Stimulated activated CD8-positive, alpha-beta memory T cell treated with anti-CD3 and anti-CD28 coated beads, Interleukin-4, amount 100 ng/mL, for 1 hour (primary cell): Measurements from ENCODE around the gene CDX1.

Experiments
- DNase-seq, 2 donors: peaks; one replicate each; pipeline ENCODE4 v3.0.0-alpha.2; 2020; ENCODE audit warnings: low read depth in 2 of 2, low spot score in 1 of 2

CDX1 gene

GRCh38 chr5:150182774-150183173 lies 16.2 kb downstream of the CDX1 start:
- no peak for DNase-seq

- no peak for DNase-seq
Observed at GRCh38 chr5:150183436-150183835, 16.9 kb downstream of the CDX1 start.

- no peak for DNase-seq
Observed at GRCh38 chr5:150184006-150184405, 17.4 kb downstream of the CDX1 start.

GRCh38 chr5:150184990-150185912 lies 18.7 kb downstream of the CDX1 start:
- DNase-seq = no peak

GRCh38 chr5:150186137-150186536 lies 19.6 kb downstream of the CDX1 start:
- DNase-seq = no peak

GRCh38 chr5:150186897-150187296 lies 20.3 kb downstream of the CDX1 start:
- no peak for DNase-seq

GRCh38 chr5:150188146-150188842 lies 21.7 kb downstream of the CDX1 start:
- DNase-seq = no peak

DNA sequence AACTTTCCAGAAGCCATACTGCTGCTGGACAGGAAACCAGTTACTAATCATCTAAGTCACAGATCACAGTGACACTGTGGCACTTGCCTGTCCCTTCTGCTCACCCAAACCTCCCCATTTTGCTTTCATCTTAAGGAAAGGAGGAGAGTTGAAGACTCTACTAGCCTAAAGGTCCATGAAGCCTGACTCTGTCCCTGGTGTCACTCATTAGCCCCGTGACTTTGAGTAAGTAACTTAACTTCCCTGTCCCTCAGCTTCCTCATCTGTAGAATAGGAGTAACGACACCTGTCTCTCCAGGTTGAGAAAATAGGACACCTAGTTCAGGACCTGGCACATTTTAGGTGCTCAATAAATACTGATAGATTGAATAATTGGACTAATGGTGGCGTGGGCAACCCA lies 22.7 kb downstream of the CDX1 start:
- no peak for DNase-seq

DNA sequence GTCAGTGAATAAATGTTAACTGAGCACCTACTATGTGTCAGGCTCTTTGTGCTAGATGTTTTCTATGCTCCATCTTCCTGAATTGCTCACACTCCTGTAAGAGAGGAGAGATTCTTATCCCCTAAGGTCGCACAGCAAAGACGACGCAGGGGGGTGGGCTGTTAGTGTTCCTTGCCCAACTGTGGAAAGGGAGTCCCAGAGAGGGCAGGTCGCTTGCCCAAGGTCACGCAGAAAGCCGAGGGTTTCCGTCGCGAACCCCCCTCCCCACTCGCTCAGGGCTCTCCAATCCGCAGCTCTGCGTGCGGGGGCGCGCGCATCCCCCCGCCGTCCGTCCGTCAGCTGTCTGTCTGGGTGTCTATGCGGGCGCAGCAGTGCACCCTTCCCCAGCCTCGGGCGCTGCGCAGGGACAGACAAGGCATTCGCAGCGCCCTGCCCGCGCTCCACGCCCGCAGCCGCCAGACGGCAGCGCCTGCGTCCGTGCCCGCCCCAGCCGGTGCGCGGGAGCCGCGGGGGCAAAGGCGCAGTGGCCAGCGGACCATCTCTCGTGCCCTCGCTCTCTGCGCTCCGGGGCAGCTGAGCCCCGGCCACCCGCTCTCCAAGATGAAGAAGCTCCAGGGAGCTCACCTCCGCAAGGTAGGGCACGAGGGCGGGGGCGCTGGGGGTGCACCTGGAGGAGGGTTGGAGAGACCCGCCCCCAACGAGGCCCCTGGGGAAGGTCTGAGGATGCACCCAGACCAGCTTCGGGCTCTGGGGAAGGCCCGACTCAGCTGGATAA lies 23.3 kb downstream of the CDX1 start, which contains the start of gene SLC6A7:
SLC6A7 (plus strand) TSS at position 335 of the 775 bp plus-strand sequence; CDS start at position 601, 266 bp downstream.
- no peak for DNase-seq

DNA sequence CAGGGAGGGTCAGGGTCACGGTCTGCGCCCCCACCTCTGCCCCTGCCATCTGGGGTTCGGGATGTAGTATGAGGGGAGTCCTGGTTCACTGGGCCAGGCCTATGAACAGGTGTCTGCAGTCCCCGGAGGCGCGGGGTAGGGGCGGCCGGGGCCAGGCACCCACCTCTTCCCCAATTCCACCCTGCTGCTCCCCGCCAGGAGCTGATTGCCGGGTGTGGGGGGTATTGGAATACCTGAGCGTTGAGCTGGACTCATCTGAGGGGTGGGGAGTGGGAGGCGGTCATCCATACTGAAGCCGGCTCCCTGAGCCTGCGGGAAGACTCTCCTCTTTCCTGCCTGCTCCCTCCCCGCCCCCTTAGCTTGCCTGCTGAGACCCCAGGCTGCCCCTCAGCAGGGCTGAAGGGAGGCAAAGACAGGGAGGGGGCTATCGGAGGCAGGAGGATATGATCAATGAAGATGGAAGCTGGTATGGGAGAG lies 24.0 kb downstream of the CDX1 start:
- DNase-seq = no peak

- DNase-seq = no peak
Observed at GRCh38 chr5:150190987-150191386, 24.4 kb downstream of the CDX1 start.

DNA sequence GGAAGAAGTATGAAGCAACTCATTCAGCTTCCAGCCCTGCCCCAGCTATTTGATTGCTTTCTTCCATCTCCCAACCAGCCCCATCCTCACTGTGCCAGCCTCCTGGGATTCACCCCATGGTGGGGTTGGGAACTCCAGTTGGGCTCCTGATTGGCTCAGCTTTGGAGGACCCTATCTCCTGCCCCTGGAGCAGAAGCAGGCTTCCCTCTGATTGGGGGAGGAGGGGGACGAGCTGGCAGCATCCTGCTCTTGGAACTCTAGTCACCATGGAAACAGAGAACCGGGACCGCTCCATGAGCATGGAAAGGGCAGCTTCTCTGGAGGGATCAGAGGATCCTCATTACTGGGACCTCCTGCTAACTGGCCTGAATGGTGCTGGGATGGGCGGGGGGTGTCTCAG lies 25.9 kb downstream of the CDX1 start:
- no peak for DNase-seq

DNA sequence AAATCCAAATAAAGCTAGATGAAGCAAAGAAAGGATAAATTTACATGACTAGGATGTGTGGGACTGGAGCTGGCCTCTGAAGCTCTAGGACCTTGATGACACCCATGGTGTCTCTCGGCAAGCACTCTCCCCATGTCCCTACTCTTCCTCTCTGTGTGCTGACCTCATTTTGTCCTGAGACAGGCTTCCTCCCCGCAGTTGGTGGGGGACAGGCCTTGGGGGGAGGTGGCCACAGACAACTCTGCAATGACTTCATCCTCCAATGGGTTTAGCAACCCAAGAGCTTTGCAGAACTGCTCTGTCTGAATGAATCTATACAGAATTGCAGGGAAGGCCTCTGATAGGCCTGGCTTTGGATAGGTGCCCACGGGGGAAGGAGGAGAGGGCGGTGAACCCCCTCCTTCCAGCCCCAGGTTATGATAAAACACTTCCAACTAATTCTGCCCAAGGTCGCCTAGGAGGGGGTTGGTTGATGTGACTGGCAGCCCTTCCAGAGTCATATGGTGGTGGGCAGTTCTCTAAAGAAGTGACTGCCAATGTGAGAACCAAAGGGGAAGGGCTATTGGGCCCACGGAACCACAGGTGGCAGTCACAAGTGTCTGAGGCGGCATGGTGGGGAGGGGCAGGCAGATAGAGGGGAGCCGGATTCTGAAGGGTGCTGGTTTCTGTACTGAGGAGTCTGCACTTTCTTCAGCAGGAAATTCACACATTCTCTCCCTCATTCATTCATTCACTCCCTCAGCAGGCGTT lies 29.3 kb downstream of the CDX1 start:
- DNase-seq = no peak

- DNase-seq = no peak
Observed at GRCh38 chr5:150196514-150196913, 29.9 kb downstream of the CDX1 start.

DNA sequence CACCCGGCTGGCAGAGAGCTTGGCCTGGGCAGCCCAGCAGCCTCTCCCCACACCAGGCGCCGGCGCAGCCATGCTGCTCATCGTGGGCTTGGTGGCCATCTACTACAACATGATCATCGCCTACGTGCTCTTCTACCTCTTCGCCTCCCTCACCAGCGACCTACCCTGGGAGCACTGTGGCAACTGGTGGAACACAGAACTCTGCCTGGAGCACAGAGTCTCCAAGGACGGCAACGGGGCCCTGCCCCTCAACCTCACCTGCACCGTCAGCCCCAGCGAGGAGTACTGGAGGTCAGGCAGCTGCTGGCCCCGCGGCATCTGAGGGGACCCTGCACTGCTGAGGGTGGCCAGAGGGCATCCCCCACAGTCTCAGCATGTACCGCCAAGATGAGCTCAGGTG lies 30.4 kb downstream of the CDX1 start:
- DNase-seq = no peak

GRCh38 chr5:150197476-150197875 lies 30.9 kb downstream of the CDX1 start:
- DNase-seq = no peak

DNA sequence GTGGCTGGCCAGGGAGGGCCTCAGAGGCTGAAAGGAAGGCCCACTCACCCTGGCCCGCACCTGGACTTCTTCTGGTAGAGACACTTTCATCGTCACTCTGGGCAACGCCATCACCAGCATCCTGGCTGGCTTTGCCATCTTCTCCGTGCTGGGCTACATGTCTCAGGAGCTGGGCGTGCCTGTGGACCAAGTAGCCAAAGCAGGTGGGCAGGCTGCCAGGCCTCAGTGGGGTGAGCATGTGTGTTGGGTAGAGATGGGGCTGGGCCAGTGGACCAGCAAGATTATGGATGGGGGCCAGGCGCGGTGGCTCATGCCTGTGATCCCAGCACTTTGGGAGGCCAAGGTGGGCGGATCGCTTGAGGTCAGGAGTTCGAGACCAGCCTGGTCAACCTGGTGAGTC lies 35.9 kb downstream of the CDX1 start:
- DNase-seq = no peak

- DNase-seq = no peak
Observed at GRCh38 chr5:150203832-150204589, 37.4 kb downstream of the CDX1 start.

- DNase-seq = no peak
Observed at GRCh38 chr5:150204590-150204960, 38.0 kb downstream of the CDX1 start.
